Activated effector memory CD4-positive, alpha-beta T cell treated with Interleukin-2 at 50 U/mL for 16 hours (primary cell): ENCODE results near the gene LTF.
A peak's percentile ranks its signal among the peaks of the same experiment; 100 is the strongest.
"Not testable (repeated sequence)": the region's sequence is repeated elsewhere in the genome, so short reads cannot be mapped to it uniquely, and the experiment has no call there.

Source experiments
- DNase-seq: peaks from one replicate; pipeline ENCODE4 v3.0.0-alpha.2; 2020

LTF gene

GRCh38 chr3:46464326-46465195 lies at the start of gene LTF:
Gene LTF (minus strand): TSS chr3:46464905. CDS start chr3:46464867, 38 bp downstream.
- no peak for DNase-seq

- DNase-seq = no peak
Observed at GRCh38 chr3:46512191-46512749, 47.6 kb upstream of the LTF start.

- no peak for DNase-seq
Observed at GRCh38 chr3:46509661-46510187, 45.0 kb upstream of the LTF start.

GRCh38 chr3:46508850-46509591 lies 44.3 kb upstream of the LTF start:
- no peak for DNase-seq

GRCh38 chr3:46506526-46506925 lies 41.8 kb upstream of the LTF start:
- DNase-seq = no peak

- DNase-seq = no peak
Observed at GRCh38 chr3:46505953-46506352, 41.2 kb upstream of the LTF start.

- no peak for DNase-seq
Observed at GRCh38 chr3:46504789-46505188, 40.1 kb upstream of the LTF start.

GRCh38 chr3:46503200-46503874 lies 38.6 kb upstream of the LTF start:
- no peak for DNase-seq

GRCh38 chr3:46501702-46502101 lies 37.0 kb upstream of the LTF start:
- no peak for DNase-seq

GRCh38 chr3:46500656-46501635 lies 36.2 kb upstream of the LTF start:
- no peak for DNase-seq

- no peak for DNase-seq
Observed at GRCh38 chr3:46498916-46499519, 34.3 kb upstream of the LTF start.

GRCh38 chr3:46497556-46498265 lies 33.0 kb upstream of the LTF start, which contains the start of gene RTP3:
Gene RTP3 (plus strand): TSS chr3:46497976. CDS start chr3:46498063, 87 bp downstream.
- no peak for DNase-seq

GRCh38 chr3:46496746-46497555 lies 32.2 kb upstream of the LTF start:
- DNase-seq = peak; percentile 52

- DNase-seq = no peak
Observed at GRCh38 chr3:46495901-46496456, 31.3 kb upstream of the LTF start.

- DNase-seq = not testable (repeated sequence)
Observed at GRCh38 chr3:46494491-46494890, 29.8 kb upstream of the LTF start.

GRCh38 chr3:46492890-46493547 lies 28.3 kb upstream of the LTF start:
- no peak for DNase-seq

- no peak for DNase-seq
Observed at GRCh38 chr3:46491089-46492070, 26.7 kb upstream of the LTF start.
